CD8-positive, alpha-beta memory T cell (primary cell): ENCODE measurements around the gene ADPRHL1. TPM values are rescaled to one million over a fixed set of nuclear protein-coding genes. Genes with fewer than 3 reads are reported as not detected.

Source experiments
- CTCF ChIA-PET: fragments of 350-600 bp; sonication (Branson Sonifier 250); formaldehyde crosslinking; loops from one replicate; lab custom pipeline; 2021; ENCODE audit warnings: antibody characterized with exemption; lab: Charles Lee
- POLR2A ChIA-PET: fragments of 350-600 bp; sonication (Branson Sonifier 250); formaldehyde crosslinking; loops from one replicate; lab custom pipeline; 2021; ENCODE audit warnings: antibody characterized with exemption; lab: Charles Lee
- DNase-seq, 5 donors: peaks; one replicate each; pipeline versions ENCODE4 v3.0.0 to v3.0.0-alpha.2; 2020 to 2022; ENCODE audit warnings: mixed read lengths in 1 of 5
- H3K27ac ChIP-seq: one replicate; pipeline ENCODE4 v1.7.0; 2013; ENCODE audit warnings: low read depth, mild to moderate bottlenecking, low read length, moderate library complexity
- H3K27me3 ChIP-seq: 2 replicates; pipeline ENCODE4 v1.7.0; 2013; ENCODE audit warnings: low read length, mild to moderate bottlenecking; ENCODE audit not compliant: insufficient read depth, poor library complexity, severe bottlenecking
- H3K36me3 ChIP-seq: 2 replicates; pipeline ENCODE4 v1.7.0; 2013; ENCODE audit warnings: mild to moderate bottlenecking, low read length, moderate library complexity; ENCODE audit not compliant: insufficient read depth
- H3K4me1 ChIP-seq: 2 replicates; pipeline ENCODE4 v1.7.0; 2013; ENCODE audit warnings: mild to moderate bottlenecking, low read length, moderate library complexity; ENCODE audit not compliant: insufficient read depth
- H3K4me3 ChIP-seq: 2 replicates; pipeline ENCODE4 v1.7.0; 2013; ENCODE audit warnings: mild to moderate bottlenecking, low read length
- H3K9me3 ChIP-seq: 2 replicates; pipeline ENCODE4 v1.7.0; 2013; ENCODE audit warnings: mild to moderate bottlenecking, low read length
- H3K27ac Mint-ChIP-seq, 8 donors: one replicate each; pipeline ENCODE4 v1.8.0; 2020 to 2021; ENCODE audit warnings: mixed read lengths in 8 of 8, mild to moderate bottlenecking in 6 of 8, inconsistent platforms in 3 of 8, moderate library complexity in 3 of 8
- H3K27me3 Mint-ChIP-seq, 2 donors: one replicate each; pipeline ENCODE4 v1.8.0; 2020 to 2021; ENCODE audit warnings: mixed read lengths in 2 of 2, mild to moderate bottlenecking in 1 of 2, moderate library complexity in 1 of 2
- H3K36me3 Mint-ChIP-seq, 3 donors: one replicate each; pipeline ENCODE4 v1.8.0; 2020 to 2021; ENCODE audit warnings: mixed read lengths in 3 of 3, inconsistent platforms in 1 of 3, mild to moderate bottlenecking in 1 of 3
- H3K4me1 Mint-ChIP-seq, 3 donors: one replicate each; pipeline ENCODE4 v1.8.0; 2020 to 2021; ENCODE audit warnings: mixed read lengths in 3 of 3, inconsistent platforms in 1 of 3, mild to moderate bottlenecking in 1 of 3
- H3K4me3 Mint-ChIP-seq, 7 donors: one replicate each; pipeline ENCODE4 v1.8.0; 2020 to 2021; ENCODE audit warnings: mixed read lengths in 7 of 7, mild to moderate bottlenecking in 6 of 7, moderate library complexity in 4 of 7, inconsistent platforms in 2 of 7
- H3K9me3 Mint-ChIP-seq, 5 donors: one replicate each; pipeline ENCODE4 v1.8.0; 2020 to 2022; ENCODE audit warnings: mixed read lengths in 5 of 5, mild to moderate bottlenecking in 3 of 5, moderate library complexity in 2 of 5, inconsistent platforms in 1 of 5
- polyA plus RNA-seq: library from polyadenylated mRNA; unstranded; fragments of 300-500 nt; fragmentation: Illumina TruSeq; gene quantifications from one replicate; pipeline ENCODE4 v1.2.3, GENCODE V29; 2021
- total RNA-seq, 2 experiments: library from RNA; stranded (reverse); gene quantifications; one replicate each; pipeline ENCODE4 v1.2.3, GENCODE V29; 2021

Gene ADPRHL1
- total and polyA plus RNA-seq, 3 experiments from 2014 or later = 0.56 to 0.85 (median 0.84) TPM

- H3K4me1 Mint-ChIP-seq = no peaks in the 10 kb centered on the region
- no peak for DNase-seq
- H3K9me3 ChIP-seq = no peaks in the 10 kb centered on the region
- no peak overlapping the region for H3K4me3 ChIP-seq
- no peak overlapping the region for H3K27ac ChIP-seq
- no peaks in the 10 kb centered on the region for H3K36me3 Mint-ChIP-seq
- H3K4me3 Mint-ChIP-seq = no peak overlapping the region
- H3K4me1 ChIP-seq = no peaks in the 10 kb centered on the region
- no peak overlapping the region for H3K27ac Mint-ChIP-seq
- peaks cover 6 to 14% of the 10 kb centered on the region in 2 donors for H3K27me3 Mint-ChIP-seq
- H3K9me3 Mint-ChIP-seq = peaks cover 0 to 2% (median 0%) of the 10 kb centered on the region in 5 donors
- H3K27me3 ChIP-seq = no peaks in the 10 kb centered on the region
- CTCF ChIA-PET = no interaction called here
- POLR2A ChIA-PET = no interaction called here
- H3K36me3 ChIP-seq = no peaks in the 10 kb centered on the region
These were observed 102.4 kb downstream of the ADPRHL1 start for GRCh38 chr13:113350938-113351335.

- POLR2A ChIA-PET = no interaction called here
- Mint-ChIP-seq H3K9me3 (peaks cover 0 to 5% (median 4%) of the 10 kb centered on the region in 5 donors), H3K27ac (no peak overlapping the region), H3K36me3 (no peaks in the 10 kb centered on the region), H3K4me1 (no peaks in the 10 kb centered on the region), H3K4me3 (no peak overlapping the region), H3K27me3 (peaks cover 2 to 14% of the 10 kb centered on the region in 2 donors)
- Histone ChIP-seq H3K4me3 (no peak overlapping the region), H3K9me3 (no peaks in the 10 kb centered on the region), H3K36me3 (no peaks in the 10 kb centered on the region), H3K4me1 (no peaks in the 10 kb centered on the region), H3K27ac (no peak overlapping the region), H3K27me3 (no peaks in the 10 kb centered on the region)
- no peak for DNase-seq
- CTCF ChIA-PET = no interaction called here
These were observed 103.0 kb downstream of the ADPRHL1 start for GRCh38 chr13:113350065-113350937.

Other genes starting within 250 kb of the ADPRHL1 start
- gene PCID2, start 244.8 kb downstream of the ADPRHL1 start, total RNA-seq = 10 to 100 TPM; 60.1 to 62.3 TPM
- 90.4 TPM for gene PCID2, start 244.8 kb downstream of the ADPRHL1 start, polyA plus RNA-seq
- 10 to 100 TPM; 82.5 to 87.3 TPM for gene CUL4A, start 243.9 kb downstream of the ADPRHL1 start, total RNA-seq
- 67.4 TPM for gene CUL4A, start 243.9 kb downstream of the ADPRHL1 start, polyA plus RNA-seq
- 100 to 1,000 TPM in 1 of 2 experiments, 10 to 100 TPM in 1; 97.2 to 110 TPM for gene LAMP1, start 156.2 kb downstream of the ADPRHL1 start, total RNA-seq
- 36.6 TPM for gene LAMP1, start 156.2 kb downstream of the ADPRHL1 start, polyA plus RNA-seq
- not detected for gene GRTP1, start 89.4 kb downstream of the ADPRHL1 start, total RNA-seq
- not detected for gene GRTP1, start 89.4 kb downstream of the ADPRHL1 start, polyA plus RNA-seq
- 10 to 100 TPM; 16.2 to 16.8 TPM for gene DCUN1D2, start 37.2 kb upstream of the ADPRHL1 start, total RNA-seq
- 8.8 TPM for gene DCUN1D2, start 37.2 kb upstream of the ADPRHL1 start, polyA plus RNA-seq
- 100 to 1,000 TPM; 176 to 184 TPM for gene TFDP1, start 131.3 kb upstream of the ADPRHL1 start, total RNA-seq
- 59.6 TPM for gene TFDP1, start 131.3 kb upstream of the ADPRHL1 start, polyA plus RNA-seq
- gene ATP4B, start 204.7 kb upstream of the ADPRHL1 start, total RNA-seq = not detected
- gene ATP4B, start 204.7 kb upstream of the ADPRHL1 start, polyA plus RNA-seq = not detected
- not detected for gene GRK1, start 213.7 kb upstream of the ADPRHL1 start, total RNA-seq
- gene GRK1, start 213.7 kb upstream of the ADPRHL1 start, polyA plus RNA-seq = not detected